MM.1S (cell line): ENCODE data around the gene OSMR.

ENCODE experiments used
- CTCF ChIP-seq: fragments of 300-600 bp; sonication (generic); IDR thresholded peaks from 2 replicates; pipeline ENCODE4 v1.5.1; 2016; ENCODE audit warnings: antibody characterized with exemption, low read length, mixed read lengths
- EZH2phosphoT487 ChIP-seq: fragments of 300-600 bp; sonication (generic); IDR thresholded peaks from 2 replicates; pipeline ENCODE4 v1.6.1; 2018; ENCODE audit warnings: antibody characterized with exemption, low read length

- no peak for TF ChIP-seq CTCF
- TF ChIP-seq EZH2phosphoT487, result no peak
These were observed 90.5 kb downstream of the OSMR start for GRCh38 chr5:38936269-38936668.
